B cell (primary cell): Measurements from ENCODE around the gene FAM13B. TPM values are rescaled to one million over a fixed set of nuclear protein-coding genes. Genes with fewer than 3 reads are reported as not detected.

Experiments
- ATAC-seq: fragments of 200-7000 bp; cut with Tn5 transposase; one replicate; pipeline ENCODE4 v1.10.0; 2021; ENCODE audit warnings: low read depth, mild to moderate bottlenecking, moderate number of reproducible peaks, moderate library complexity
- CTCF ChIA-PET: fragments of 350-600 bp; sonication (Branson Sonifier 250); formaldehyde crosslinking; loops from one replicate; lab custom pipeline; 2021; ENCODE audit warnings: antibody characterized with exemption, inconsistent platforms; lab: Charles Lee
- POLR2A ChIA-PET: fragments of 350-600 bp; sonication (Branson Sonifier 250); formaldehyde crosslinking; loops from one replicate; lab custom pipeline; 2021; ENCODE audit warnings: antibody characterized with exemption; lab: Charles Lee
- DNase-seq: peaks from one replicate; pipeline ENCODE4 v3.0.0; 2013
- H2AFZ ChIP-seq: 2 replicates; pipeline ENCODE4 v1.6.1; 2012; ENCODE audit warnings: mild to moderate bottlenecking, low read depth, low read length; ENCODE audit not compliant: insufficient read depth, poor library complexity, severe bottlenecking
- H3K27ac ChIP-seq, 2 donors: 1 replicate in 1 of 2; 2 replicates in 1 of 2; pipeline ENCODE4 v1.5.1; 2012 to 2013; ENCODE audit warnings: low read length in 2 of 2, mild to moderate bottlenecking in 2 of 2, moderate library complexity in 1 of 2
- H3K27me3 ChIP-seq, 4 experiments: fragments of 200-600 bp in 1 of 4; sonication (generic) in 1 of 4; replicated peaks in 1 of 4; 1 replicate in 2 of 4; 2 replicates in 2 of 4; pipeline versions ENCODE4 v1.6.1 to v1.7.0; 2013 to 2016; ENCODE audit warnings: low read length in 3 of 4, mild to moderate bottlenecking in 2 of 4, mixed read lengths in 1 of 4, moderate library complexity in 1 of 4; ENCODE audit not compliant: insufficient read depth in 4 of 4, control insufficient read depth in 3 of 4; ENCODE audit errors: control extremely low read depth in 1 of 4
- H3K36me3 ChIP-seq, 2 experiments: replicated peaks in 1 of 2; 1 replicate in 1 of 2; 2 replicates in 1 of 2; pipeline versions ENCODE4 v1.6.1 to v1.7.1; 2013; ENCODE audit warnings: low read length in 1 of 2; ENCODE audit not compliant: insufficient read depth in 2 of 2, control insufficient read depth in 1 of 2; ENCODE audit errors: control extremely low read depth in 1 of 2, extremely low read depth in 1 of 2
- H3K4me1 ChIP-seq, 2 donors: fragments of 200-600 bp in 1 of 2; sonication (generic) in 1 of 2; 1 replicate in 1 of 2; 2 replicates in 1 of 2; pipeline versions ENCODE4 v1.5.1 to v1.6.1; 2013 to 2017; ENCODE audit warnings: low read length in 2 of 2; ENCODE audit not compliant: control insufficient read depth in 2 of 2, insufficient read depth in 2 of 2
- H3K4me2 ChIP-seq: replicated peaks from 2 replicates; pipeline ENCODE3; 2012; ENCODE audit warnings: mild to moderate bottlenecking, low read depth, low read length; ENCODE audit not compliant: poor library complexity, severe bottlenecking
- H3K4me3 ChIP-seq, 5 experiments: fragments of 200-600 bp in 1 of 5; sonication (generic) in 1 of 5; 1 replicate in 3 of 5; 2 replicates in 2 of 5; pipeline versions ENCODE4 v1.5.1 to v1.7.0; 2011 to 2016; ENCODE audit warnings: low read length in 4 of 5, mild to moderate bottlenecking in 4 of 5, low read depth in 2 of 5, control low read depth in 1 of 5, moderate library complexity in 1 of 5; ENCODE audit not compliant: insufficient read depth in 1 of 5; ENCODE audit errors: control extremely low read depth in 1 of 5, extremely low read depth in 1 of 5
- H3K79me2 ChIP-seq: fragments of 200-600 bp; sonication (generic); one replicate; pipeline ENCODE4 v1.6.0; 2016; ENCODE audit warnings: low read length; ENCODE audit not compliant: control insufficient read depth, insufficient read depth
- H3K9ac ChIP-seq: fragments of 200-600 bp; sonication (generic); 2 replicates; pipeline ENCODE4 v1.6.1; 2017; ENCODE audit warnings: mild to moderate bottlenecking, low read length, moderate library complexity
- H3K9me3 ChIP-seq, 3 donors: one replicate each; pipeline versions ENCODE4 v1.6.1 to v1.7.1; 2013; ENCODE audit warnings: low read length in 2 of 3; ENCODE audit not compliant: control insufficient read depth in 2 of 3, insufficient read depth in 1 of 3; ENCODE audit errors: control extremely low read depth in 1 of 3
- H4K20me1 ChIP-seq: 2 replicates; pipeline ENCODE4 v1.6.0; 2012; ENCODE audit warnings: mild to moderate bottlenecking, low read length; ENCODE audit not compliant: insufficient read depth, control insufficient read depth, poor library complexity, severe bottlenecking
- H3K27ac Mint-ChIP-seq: one replicate; pipeline ENCODE4 v1.8.0; 2021; ENCODE audit warnings: mixed read lengths
- H3K27me3 Mint-ChIP-seq: one replicate; pipeline ENCODE4 v1.8.0; 2021; ENCODE audit warnings: mixed read lengths
- H3K4me1 Mint-ChIP-seq: one replicate; pipeline ENCODE4 v1.8.0; 2021; ENCODE audit warnings: mixed read lengths
- H3K4me3 Mint-ChIP-seq: one replicate; pipeline ENCODE4 v1.8.0; 2021; ENCODE audit warnings: mixed read lengths
- H3K9me3 Mint-ChIP-seq: one replicate; pipeline ENCODE4 v1.8.0; 2022; ENCODE audit warnings: mixed read lengths; ENCODE audit not compliant: insufficient read depth
- CTCF ChIP-seq: fragments of 200-600 bp; IDR thresholded peaks from one replicate; pipeline ENCODE4 v1.8.0; 2022; ENCODE audit warnings: antibody characterized with exemption, mild to moderate bottlenecking
- EZH2 ChIP-seq: IDR thresholded peaks from 2 replicates; pipeline ENCODE4 v1.6.1; 2012; ENCODE audit warnings: borderline replicate concordance, low read depth, mild to moderate bottlenecking, moderate library complexity, low read length; ENCODE audit not compliant: insufficient read depth, poor library complexity, severe bottlenecking
- WGBS: methylation state at CpG from one replicate; pipeline ENCODE4 v1.1.5; 2013; ENCODE audit warnings: missing lambda C conversion rate; ENCODE audit not compliant: insufficient coverage; 5-methylcytosine and 5-hydroxymethylcytosine counted together
- intact Hi-C: fragments of 100-400 bp; cut with micrococcal nuclease; formaldehyde crosslinking; loops from one replicate; pipeline ENCODE4 v1.10.0; 2022
- polyA plus RNA-seq: library from polyadenylated mRNA; depleted of rRNA; stranded (reverse); fragments of >200 nt; gene quantifications from 2 replicates; pipeline ENCODE4 v1.2.3, GENCODE V29; 2012
- total RNA-seq, 2 donors: library from RNA; stranded (reverse); fragments of 120-200 nt in 1 of 2; gene quantifications; 1 replicate in 1 of 2; 2 replicates in 1 of 2; pipeline versions ENCODE4 v1.2.3 to v1.2.4, GENCODE V29; 2013 to 2022

The FAM13B gene
- total and polyA plus RNA-seq, 2 donors (not counting 1 experiment from before 2014, with no cell fraction given), result 17.3 to 118 TPM

DNA sequence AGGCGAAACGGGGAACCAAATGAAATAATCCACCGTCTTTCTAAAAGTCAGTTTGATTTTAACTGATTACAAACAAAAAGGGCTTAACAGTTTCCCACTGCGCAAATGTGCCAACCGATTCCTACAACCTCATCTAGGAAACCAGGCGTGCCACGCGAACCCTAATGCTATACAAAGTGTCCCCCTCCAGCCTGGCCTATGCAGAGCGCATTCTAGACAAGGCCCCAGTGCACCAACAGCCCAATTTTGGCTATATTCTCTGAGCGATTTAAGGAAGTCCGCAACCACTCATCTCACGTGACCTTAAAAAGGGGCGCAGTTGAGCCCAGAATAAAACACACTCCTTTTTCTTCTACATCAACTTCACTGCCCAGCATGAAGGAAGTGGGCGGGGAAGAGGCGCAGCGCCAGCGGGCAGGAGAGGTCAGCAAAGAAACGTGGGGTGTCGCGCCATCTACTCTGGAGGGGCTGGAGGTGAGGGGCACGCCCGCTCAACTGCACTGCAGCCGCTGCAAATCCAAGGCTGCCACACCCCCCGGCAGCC, 779 bp downstream of the FAM13B start:
- H3K9me3 Mint-ChIP-seq, result no peaks in the 10 kb centered on the region
- no peaks in the 10 kb centered on the region for H3K27me3 Mint-ChIP-seq
- ChIA-PET CTCF (interaction anchor here (0.7 kb wide), 1 partner anchor 162 kb away, joined by 5 read pairs; no protein-coding TSS in a partner anchor), POLR2A (interaction anchor here (0.6 kb wide), 1 partner anchor 8 kb away, joined by 8 read pairs; no protein-coding TSS in a partner anchor)
- TF ChIP-seq EZH2, result no peak
- no peak for TF ChIP-seq CTCF
- Histone ChIP-seq H3K27ac (peak overlapping the region; percentile 96 to 97), H3K9ac (peak overlapping the region; percentile 95), H3K27me3 (no peaks in the 10 kb centered on the region), H3K4me3 (peak overlapping the region; percentile 91 to 98 (median 93)), H3K9me3 (no peaks in the 10 kb centered on the region), H3K36me3 (no peaks in the 10 kb centered on the region), H3K79me2 (peaks cover 66% of the 10 kb centered on the region), H3K4me2 (peak overlapping the region; percentile 90), H2AFZ (peak overlapping the region; percentile 90), H3K4me1 (peaks cover 56 to 61% of the 10 kb centered on the region in 2 donors), H4K20me1 (peaks cover 49% of the 10 kb centered on the region)
- H3K27ac Mint-ChIP-seq, result peak overlapping the region; percentile 96
- peak overlapping the region; percentile 94 for H3K4me3 Mint-ChIP-seq
- peak; percentile 91 for DNase-seq
- H3K4me1 Mint-ChIP-seq, result peaks cover 64% of the 10 kb centered on the region
- peak; percentile 42 for ATAC-seq
- intact Hi-C loops, result loop anchor here (2.0 to 10.0 kb wide), 5 partner anchors 147 to 543 kb away; partner anchors contain the start of genes BRD8, CDC25C, ETF1 and HSPA9
- under 1% methylated on average over 24 of the region's 24 CpGs for WGBS

DNA sequence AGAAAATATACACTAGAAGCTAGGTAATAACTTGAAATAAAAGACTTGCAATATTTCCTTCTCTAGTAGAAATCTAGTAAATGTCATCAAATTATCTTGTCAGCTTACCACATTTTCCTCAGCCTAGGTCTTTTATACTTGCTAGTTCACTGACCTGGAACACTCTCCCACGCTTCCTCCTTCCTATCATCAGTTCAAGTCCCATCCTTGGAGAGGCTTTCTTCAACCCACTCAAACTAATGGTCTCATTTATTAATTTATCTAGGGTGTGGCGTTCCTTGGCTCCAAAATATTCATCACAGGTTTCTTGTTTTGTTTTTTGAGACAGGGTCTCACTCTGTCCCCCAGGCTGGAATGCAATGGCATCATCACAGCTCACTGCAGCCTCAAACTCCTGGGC, 2.9 kb downstream of the FAM13B start:
- POLR2A ChIA-PET, result interaction anchor here (0.7 kb wide), 1 partner anchor 222 kb away, joined by 6 read pairs; no protein-coding TSS in a partner anchor
- peaks cover 73% of the 10 kb centered on the region for H3K4me1 Mint-ChIP-seq
- peaks cover 71% of the 10 kb centered on the region for H4K20me1 ChIP-seq
- no peaks in the 10 kb centered on the region for H3K9me3 ChIP-seq
- no peak for TF ChIP-seq EZH2
- no peaks in the 10 kb centered on the region for H3K27me3 Mint-ChIP-seq
- no peak for DNase-seq
- H3K4me3 ChIP-seq, result peak overlapping the region in 1 of 5 experiments; percentile 37
- WGBS, result no CpG with 5 or more reads among the region's 2 CpGs
- peak overlapping the region; percentile 95 for H3K9ac ChIP-seq
- intact Hi-C loops, result loop anchor here (10.0 kb wide), 1 partner anchor 545 kb away; the partner anchor contains the start of gene HSPA9
- no peaks in the 10 kb centered on the region for H3K27me3 ChIP-seq
- CTCF ChIA-PET, result interaction anchor here (0.8 to 2.5 kb wide), 4 partner anchors 9 to 39 kb away, joined by 3 to 6 read pairs (median 3); no protein-coding TSS in a partner anchor
- ATAC-seq, result no peak
- peak overlapping the region; percentile 94 for H3K4me3 Mint-ChIP-seq
- H3K79me2 ChIP-seq, result peaks cover 78% of the 10 kb centered on the region
- peak overlapping the region; percentile 90 for H3K4me2 ChIP-seq
- peaks cover 64% of the 10 kb centered on the region in 2 donors for H3K4me1 ChIP-seq
- H3K9me3 Mint-ChIP-seq, result no peaks in the 10 kb centered on the region
- H2AFZ ChIP-seq, result no peak overlapping the region
- H3K27ac Mint-ChIP-seq, result peak overlapping the region; percentile 84
- no peaks in the 10 kb centered on the region for H3K36me3 ChIP-seq
- peak overlapping the region; percentile 96 to 97 for H3K27ac ChIP-seq
